ENCODE data around the gene C12orf57. TPM values are rescaled to one million over a fixed set of nuclear protein-coding genes. Genes with fewer than 3 reads are reported as not detected.

Gene C12orf57
- total and polyA plus RNA-seq, 2 of the 13 experiments (the other 11 are each of a cell fraction or from before 2014, with no cell fraction given), result 84.0 to 287 TPM

DNA sequence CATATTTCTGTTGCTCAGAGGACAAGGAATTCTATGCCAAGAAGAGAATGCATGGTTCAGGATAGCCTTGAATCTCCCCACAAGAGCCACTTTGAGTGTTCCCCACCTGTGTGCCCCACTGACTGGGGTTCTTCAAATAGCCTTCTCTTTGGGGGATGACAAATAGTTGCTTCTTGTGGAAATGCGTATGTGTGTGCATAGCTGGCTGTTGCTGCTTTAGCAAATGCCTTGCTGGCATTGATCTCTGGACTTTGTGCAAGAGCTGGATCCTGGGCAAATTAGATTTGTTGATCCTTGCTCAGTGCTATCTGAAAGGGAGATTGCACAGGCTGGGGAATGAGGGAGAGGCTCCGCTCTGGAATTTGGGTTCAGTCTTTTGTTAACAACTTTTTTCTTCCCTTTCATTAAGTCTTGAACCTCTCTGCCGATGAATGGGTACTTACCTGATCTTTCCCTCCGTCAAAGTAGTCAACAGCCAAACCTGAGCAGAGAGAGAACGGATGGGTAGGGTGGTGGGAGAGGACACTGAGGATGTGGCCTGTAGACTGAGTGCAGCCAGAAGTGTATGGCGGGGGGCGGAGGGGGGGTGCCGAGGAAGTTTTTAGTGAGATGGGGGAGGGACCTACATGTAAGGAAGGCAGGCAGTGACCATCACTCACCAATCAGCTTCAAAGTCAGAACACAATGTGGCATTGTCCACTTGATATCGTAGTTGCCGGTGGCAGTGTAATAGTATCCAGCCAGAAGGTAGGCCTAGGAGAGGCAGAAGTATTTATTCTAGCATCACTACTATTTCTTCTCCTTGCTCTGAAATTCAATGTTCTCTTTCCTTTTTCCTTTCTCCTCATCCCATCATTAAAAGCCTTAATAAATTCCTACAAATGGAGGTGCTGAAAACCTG lies 37.6 kb downstream of the C12orf57 start (continued):
- TF ChIP-seq ZMAT5 (CRISPR knock-in tag; IDR thresholded peaks at IDR 0.05; ENCODE audit: borderline replicate concordance, low read depth) (no peak), ZBTB25 (CRISPR knock-in tag; IDR thresholded peaks at IDR 0.05) (peak; percentile 36; the same call in 1 of the 2 replicates), ZNF790 (CRISPR knock-in tag; IDR thresholded peaks at IDR 0.05; ENCODE audit: borderline replicate concordance) (no peak), ZMYM4 (CRISPR knock-in tag; IDR thresholded peaks at IDR 0.05) (no peak; the same call in 1 of the 2 replicates), ZNF777 (CRISPR knock-in tag; IDR thresholded peaks at IDR 0.05) (no peak), PTBP1 (IDR thresholded peaks at IDR 0.05; ENCODE audit: low read depth, low read length, poor library complexity, severe bottlenecking) (no peak), ZNF709 (CRISPR knock-in tag; IDR thresholded peaks at IDR 0.05) (peak; percentile 47; the same call in 1 of the 2 replicates), REL (CRISPR knock-in tag; conservative IDR thresholded peaks at IDR 0.05) (no peak), ETS1 (CRISPR knock-in tag; IDR thresholded peaks at IDR 0.05) (no peak), RXRA (CRISPR knock-in tag; IDR thresholded peaks at IDR 0.05) (0 out of 2 replicates have a peak, but pooled peaks have one; percentile 18), FOXO1 (CRISPR knock-in tag; IDR thresholded peaks at IDR 0.05) (peak; percentile 89), CCDC6 (CRISPR knock-in tag; IDR thresholded peaks at IDR 0.05) (no peak), GPN1 (CRISPR knock-in tag; IDR thresholded peaks at IDR 0.05; ENCODE audit: borderline replicate concordance) (no peak), ZNF879 (CRISPR knock-in tag; IDR thresholded peaks at IDR 0.05) (0 out of 2 replicates have a peak, but pooled peaks have one; percentile 55), FOXC1 (CRISPR knock-in tag; IDR thresholded peaks at IDR 0.05; ENCODE audit: borderline replicate concordance) (no peak; the same call in 1 of the 2 replicates), ZNF382 (CRISPR knock-in tag; IDR thresholded peaks at IDR 0.05; ENCODE audit: borderline replicate concordance) (no peak)
- TF ChIP-seq, protein P1, sequence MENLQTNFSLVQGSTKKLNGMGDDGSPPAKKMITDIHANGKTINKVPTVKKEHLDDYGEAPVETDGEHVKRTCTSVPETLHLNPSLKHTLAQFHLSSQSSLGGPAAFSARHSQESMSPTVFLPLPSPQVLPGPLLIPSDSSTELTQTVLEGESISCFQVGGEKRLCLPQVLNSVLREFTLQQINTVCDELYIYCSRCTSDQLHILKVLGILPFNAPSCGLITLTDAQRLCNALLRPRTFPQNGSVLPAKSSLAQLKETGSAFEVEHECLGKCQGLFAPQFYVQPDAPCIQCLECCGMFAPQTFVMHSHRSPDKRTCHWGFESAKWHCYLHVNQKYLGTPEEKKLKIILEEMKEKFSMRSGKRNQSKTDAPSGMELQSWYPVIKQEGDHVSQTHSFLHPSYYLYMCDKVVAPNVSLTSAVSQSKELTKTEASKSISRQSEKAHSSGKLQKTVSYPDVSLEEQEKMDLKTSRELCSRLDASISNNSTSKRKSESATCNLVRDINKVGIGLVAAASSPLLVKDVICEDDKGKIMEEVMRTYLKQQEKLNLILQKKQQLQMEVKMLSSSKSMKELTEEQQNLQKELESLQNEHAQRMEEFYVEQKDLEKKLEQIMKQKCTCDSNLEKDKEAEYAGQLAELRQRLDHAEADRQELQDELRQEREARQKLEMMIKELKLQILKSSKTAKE (CRISPR knock-in tag; IDR thresholded peaks at IDR 0.05; ENCODE audit: borderline replicate concordance), result no peak
- TF ChIP-seq, protein P2, sequence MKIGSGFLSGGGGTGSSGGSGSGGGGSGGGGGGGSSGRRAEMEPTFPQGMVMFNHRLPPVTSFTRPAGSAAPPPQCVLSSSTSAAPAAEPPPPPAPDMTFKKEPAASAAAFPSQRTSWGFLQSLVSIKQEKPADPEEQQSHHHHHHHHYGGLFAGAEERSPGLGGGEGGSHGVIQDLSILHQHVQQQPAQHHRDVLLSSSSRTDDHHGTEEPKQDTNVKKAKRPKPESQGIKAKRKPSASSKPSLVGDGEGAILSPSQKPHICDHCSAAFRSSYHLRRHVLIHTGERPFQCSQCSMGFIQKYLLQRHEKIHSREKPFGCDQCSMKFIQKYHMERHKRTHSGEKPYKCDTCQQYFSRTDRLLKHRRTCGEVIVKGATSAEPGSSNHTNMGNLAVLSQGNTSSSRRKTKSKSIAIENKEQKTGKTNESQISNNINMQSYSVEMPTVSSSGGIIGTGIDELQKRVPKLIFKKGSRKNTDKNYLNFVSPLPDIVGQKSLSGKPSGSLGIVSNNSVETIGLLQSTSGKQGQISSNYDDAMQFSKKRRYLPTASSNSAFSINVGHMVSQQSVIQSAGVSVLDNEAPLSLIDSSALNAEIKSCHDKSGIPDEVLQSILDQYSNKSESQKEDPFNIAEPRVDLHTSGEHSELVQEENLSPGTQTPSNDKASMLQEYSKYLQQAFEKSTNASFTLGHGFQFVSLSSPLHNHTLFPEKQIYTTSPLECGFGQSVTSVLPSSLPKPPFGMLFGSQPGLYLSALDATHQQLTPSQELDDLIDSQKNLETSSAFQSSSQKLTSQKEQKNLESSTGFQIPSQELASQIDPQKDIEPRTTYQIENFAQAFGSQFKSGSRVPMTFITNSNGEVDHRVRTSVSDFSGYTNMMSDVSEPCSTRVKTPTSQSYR (CRISPR knock-in tag; IDR thresholded peaks at IDR 0.05; ENCODE audit: borderline replicate concordance), result peak; percentile 72; the same call in 1 of the 2 replicates
